GM12872 (cell line): ENCODE measurements around the gene ENOX1.

Experiments
- TF ChIP-seq, protein P1 (sequence below): IDR thresholded peaks from 3 replicates; pipeline ENCODE4 v1.5.1; 2011; ENCODE audit warnings: low read depth, mild to moderate bottlenecking, low read length, moderate library complexity; ENCODE audit not compliant: insufficient read depth

ENOX1 gene

GRCh38 chr13:43763143-43763759 lies 23.5 kb downstream of the ENOX1 start:
- TF ChIP-seq, protein P1, sequence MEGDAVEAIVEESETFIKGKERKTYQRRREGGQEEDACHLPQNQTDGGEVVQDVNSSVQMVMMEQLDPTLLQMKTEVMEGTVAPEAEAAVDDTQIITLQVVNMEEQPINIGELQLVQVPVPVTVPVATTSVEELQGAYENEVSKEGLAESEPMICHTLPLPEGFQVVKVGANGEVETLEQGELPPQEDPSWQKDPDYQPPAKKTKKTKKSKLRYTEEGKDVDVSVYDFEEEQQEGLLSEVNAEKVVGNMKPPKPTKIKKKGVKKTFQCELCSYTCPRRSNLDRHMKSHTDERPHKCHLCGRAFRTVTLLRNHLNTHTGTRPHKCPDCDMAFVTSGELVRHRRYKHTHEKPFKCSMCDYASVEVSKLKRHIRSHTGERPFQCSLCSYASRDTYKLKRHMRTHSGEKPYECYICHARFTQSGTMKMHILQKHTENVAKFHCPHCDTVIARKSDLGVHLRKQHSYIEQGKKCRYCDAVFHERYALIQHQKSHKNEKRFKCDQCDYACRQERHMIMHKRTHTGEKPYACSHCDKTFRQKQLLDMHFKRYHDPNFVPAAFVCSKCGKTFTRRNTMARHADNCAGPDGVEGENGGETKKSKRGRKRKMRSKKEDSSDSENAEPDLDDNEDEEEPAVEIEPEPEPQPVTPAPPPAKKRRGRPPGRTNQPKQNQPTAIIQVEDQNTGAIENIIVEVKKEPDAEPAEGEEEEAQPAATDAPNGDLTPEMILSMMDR = no peak

GRCh38 chr13:43761616-43762315 lies 25.0 kb downstream of the ENOX1 start:
- TF ChIP-seq, protein P1 = no peak

GRCh38 chr13:43760257-43760656 lies 26.5 kb downstream of the ENOX1 start:
- TF ChIP-seq, protein P1 = no peak

- TF ChIP-seq, protein P1 = no peak
Measured at GRCh38 chr13:43758834-43759233, 27.9 kb downstream of the ENOX1 start.

DNA sequence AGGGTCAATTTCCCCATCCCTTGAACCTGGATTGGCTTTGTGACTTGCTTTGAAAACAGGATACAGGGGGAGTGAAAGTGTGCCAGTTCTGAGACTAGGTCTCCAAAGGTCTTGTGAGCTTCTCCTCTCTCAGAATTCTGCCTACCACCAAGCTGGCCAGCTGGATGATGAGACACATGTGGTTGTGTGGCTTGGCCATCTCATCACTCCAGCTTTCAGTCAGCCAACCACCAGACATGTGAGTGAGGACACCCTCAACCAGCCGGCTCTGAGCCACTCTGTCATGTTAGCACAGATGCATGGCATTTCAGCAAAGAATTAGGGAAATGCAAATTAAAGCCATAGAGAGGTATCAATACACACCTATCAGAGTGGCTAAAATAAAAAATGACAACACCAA lies 29.5 kb downstream of the ENOX1 start:
- TF ChIP-seq, protein P1 = no peak

DNA sequence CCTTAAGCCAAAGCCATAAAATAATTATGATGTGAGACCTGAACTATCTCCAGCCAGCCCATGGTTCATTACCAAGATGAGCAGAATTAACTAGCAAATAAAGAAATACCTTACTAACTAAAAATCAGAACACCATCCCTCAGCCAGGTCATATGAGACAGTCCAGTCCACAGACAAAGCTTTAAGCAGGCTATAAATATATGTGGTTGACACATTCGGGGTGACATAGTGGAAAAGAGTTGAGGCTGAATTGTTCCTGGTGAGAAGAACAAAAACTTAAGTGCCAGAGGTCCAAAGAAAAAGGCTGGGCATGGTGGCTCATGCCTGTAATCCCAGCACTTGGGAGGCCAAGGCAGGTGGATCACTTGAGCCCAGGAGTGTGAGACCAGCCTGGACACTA lies 30.9 kb downstream of the ENOX1 start:
- TF ChIP-seq, protein P1 = no peak

- TF ChIP-seq, protein P1 = no peak
Measured at GRCh38 chr13:43751624-43752023, 35.1 kb downstream of the ENOX1 start.
